ENCODE data around the gene ZNF484.
"Not testable (repeated sequence)": the region's sequence is repeated elsewhere in the genome, so short reads cannot be mapped to it uniquely, and the experiment has no call there.

ZNF484 gene

DNA sequence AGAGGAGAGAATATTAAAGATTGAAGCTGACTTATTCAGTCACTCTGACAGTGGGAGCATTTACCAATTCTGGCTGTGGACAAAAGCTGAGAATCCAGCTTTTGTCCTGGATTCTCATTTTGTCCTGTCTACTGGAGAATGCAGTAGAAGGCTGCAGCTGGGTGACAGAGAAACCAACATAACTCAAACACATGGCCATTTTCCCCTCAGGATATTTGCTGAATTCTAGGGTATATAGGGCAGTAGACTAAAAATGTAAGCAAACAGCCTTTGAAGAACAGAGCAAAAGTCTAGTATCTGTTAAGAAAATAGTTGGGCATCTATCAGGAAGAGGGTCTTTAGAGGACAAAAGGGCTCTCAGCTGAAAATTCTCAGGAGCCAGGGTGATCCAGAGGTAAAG lies 20.6 kb downstream of the ZNF484 start:
- no peak for DNase-seq

GRCh38 chr9:92853716-92854115 lies 24.1 kb downstream of the ZNF484 start:
- no peak for DNase-seq

GRCh38 chr9:92850898-92851297 lies 26.9 kb downstream of the ZNF484 start:
- DNase-seq = no peak

- DNase-seq = not testable (repeated sequence)
Measured at GRCh38 chr9:92848740-92849139, 29.1 kb downstream of the ZNF484 start.

GRCh38 chr9:92846662-92847145 lies 31.1 kb downstream of the ZNF484 start:
- no peak for DNase-seq

DNA sequence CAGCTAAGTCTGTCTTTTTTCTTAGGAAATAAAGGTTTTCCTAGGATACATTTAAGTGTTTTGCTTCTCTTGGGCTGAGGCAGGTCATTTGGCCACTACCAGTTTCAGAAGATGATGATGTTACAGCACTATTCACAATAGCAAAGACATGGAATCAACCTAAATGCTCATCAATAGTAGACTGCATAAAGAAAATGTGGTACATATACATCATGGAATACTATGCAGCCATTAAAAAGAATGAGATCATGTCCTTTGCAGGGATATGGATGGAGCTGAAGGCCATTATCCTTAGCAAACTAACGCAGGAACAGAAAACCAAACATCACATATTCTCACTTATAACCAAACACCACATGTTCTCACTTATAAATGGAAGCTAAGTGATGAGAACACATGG lies 39.4 kb downstream of the ZNF484 start:
- not testable (repeated sequence) for DNase-seq

- DNase-seq = no peak
Measured at GRCh38 chr9:92837191-92837590, 40.6 kb downstream of the ZNF484 start.

- DNase-seq = no peak
Measured at GRCh38 chr9:92829420-92829819, 48.4 kb downstream of the ZNF484 start.

DNA sequence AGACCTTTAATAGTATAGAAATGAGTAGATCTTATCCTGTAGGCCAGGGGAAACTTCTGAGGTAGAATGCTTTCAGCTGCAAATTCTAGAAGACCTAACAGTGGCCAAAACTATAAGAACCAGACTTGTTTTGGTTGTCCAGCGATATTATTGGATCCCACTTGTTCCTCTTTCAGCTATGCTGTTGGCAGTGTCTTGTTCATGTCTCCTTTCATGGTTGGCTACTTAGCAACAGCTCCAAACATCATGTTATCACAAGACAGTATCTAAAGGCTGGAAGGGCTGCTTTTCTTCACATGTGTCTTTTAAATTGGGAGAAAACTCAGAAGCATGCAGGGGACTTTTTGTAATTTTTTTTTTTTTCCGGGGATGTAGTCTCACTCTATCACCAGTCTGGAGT lies 52.8 kb downstream of the ZNF484 start:
- DNase-seq = not testable (repeated sequence)

GRCh38 chr9:92820964-92821363 lies 56.9 kb downstream of the ZNF484 start:
- DNase-seq = no peak

DNA sequence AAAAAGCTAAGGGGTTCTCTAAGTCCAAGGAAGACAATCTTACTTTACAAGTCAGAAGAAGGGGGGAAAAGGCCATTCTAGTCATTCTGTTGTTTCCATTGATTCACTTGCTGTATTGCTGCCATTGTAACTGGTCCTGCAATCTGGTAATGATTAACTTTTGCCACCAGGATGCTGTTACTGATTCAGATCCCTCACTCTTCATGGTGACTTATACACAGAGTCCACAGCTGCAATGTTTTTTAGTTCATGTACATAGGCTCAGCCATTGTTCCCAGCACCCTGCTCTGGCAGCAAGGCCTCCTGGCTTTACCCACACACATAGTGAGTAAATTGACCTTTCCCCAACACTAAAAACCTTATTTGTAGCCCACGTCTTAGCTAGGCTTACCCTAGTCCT lies 57.9 kb downstream of the ZNF484 start:
- peak; percentile 6 for DNase-seq

GRCh38 chr9:92809629-92810326 lies 68.1 kb downstream of the ZNF484 start:
- not testable (repeated sequence) for DNase-seq

- DNase-seq = peak; percentile 63
Measured at GRCh38 chr9:92808726-92809451, 68.9 kb downstream of the ZNF484 start.

DNA sequence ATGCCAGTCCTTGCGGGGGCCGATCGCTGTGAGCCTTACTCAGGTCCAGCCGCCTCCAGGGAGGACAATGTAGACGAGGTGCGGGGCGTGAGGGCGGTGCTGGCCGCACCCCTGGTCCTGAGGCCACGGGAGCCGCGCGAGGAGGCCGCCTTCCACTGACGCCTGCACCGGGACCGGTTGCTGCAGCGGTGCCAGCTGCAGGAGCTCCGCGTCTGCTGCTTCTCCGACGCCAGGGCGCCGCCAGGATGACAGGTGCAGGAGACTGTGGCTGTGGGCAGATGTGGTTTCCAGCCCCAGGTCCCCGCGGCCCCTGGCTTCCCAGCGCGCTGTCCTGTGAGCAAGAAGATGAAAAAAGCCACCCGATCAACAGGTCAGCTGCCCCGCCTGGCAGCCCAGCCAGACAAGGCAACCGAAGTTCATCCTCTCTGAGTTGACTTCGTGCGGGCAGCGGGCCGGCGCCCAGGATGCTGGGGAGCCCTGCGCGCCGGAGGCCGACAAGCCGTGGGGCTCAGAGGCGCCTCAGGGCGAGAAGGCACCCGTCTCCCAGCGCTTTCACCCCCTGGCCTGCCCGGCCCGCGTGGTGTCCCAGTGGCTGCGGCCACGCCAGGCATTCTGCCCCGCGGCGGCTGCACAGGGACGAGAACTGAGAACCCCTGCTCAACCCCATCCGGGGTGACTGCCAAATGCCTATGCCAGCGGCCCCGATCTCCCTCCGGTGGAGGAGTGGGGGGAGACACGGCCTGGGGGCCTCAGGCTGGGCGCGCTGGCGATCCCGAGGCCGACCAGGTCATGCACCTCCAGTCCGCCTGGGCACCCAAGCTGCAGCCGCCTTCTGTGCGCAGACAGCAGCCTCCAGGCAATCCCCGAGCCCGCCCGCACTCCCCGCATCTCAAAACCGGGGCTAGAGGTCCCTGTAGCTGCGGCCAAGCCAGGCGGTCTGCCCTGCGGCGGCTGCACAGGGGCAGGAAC lies 69.8 kb downstream of the ZNF484 start:
- no peak for DNase-seq

DNA sequence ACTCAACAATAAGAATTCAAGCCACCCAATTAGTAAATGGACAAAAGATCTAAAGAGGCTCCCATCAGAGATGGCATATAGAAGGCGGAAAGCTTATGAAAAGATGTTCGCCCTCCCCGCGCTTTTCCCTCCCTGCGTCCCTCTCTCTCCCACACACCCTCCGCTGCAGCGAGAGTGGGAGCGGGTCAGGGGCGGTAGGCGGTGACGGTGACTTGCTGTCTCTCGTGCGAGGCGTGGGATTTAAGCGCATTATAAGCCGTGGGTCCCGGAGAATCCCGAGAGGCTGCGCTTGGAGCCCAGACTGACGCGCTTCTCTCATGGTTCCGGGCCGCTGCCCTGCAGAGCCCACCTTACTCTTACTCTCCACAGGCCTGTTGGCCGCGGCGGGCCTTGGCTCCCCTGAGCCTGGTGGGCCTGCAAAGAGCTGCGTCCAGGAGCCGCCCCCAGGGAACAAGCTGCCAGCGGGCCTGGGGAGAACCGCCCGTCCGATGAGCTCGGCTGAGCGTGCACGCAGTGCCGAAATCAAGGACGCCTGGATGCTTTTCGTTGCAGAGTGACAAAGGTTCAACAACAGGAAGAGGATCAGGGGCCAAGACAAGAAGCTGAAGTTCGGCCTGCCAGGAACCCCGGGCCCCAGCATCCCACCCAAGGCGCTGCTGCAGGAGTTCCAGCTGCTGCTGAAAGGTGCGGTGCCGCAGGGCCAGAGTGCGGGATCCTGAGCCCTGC lies 70.6 kb downstream of the ZNF484 start:
- DNase-seq = no peak

DNA sequence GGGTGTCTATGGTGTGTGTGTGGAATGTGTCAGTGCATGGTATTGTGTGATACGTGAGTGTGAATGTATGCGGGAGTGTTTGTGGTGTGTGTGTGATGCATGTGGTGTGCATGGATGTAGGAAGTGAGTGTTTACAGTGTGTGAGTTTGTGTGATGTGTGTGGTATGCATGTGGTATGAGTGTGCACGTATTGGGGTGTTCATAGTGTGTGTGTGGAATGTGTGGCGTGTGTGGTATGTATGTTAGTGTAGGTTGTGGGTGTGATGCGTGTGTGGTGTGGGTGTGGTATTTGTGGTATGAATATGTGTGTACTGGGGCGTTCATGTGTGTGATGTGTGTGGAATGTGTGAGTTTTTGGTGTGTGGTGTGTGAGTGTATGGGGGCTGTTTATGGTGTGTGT lies 73.1 kb downstream of the ZNF484 start:
- DNase-seq = peak; percentile 18

GRCh38 chr9:92798358-92798757 lies 79.5 kb downstream of the ZNF484 start:
- DNase-seq = no peak

DNA sequence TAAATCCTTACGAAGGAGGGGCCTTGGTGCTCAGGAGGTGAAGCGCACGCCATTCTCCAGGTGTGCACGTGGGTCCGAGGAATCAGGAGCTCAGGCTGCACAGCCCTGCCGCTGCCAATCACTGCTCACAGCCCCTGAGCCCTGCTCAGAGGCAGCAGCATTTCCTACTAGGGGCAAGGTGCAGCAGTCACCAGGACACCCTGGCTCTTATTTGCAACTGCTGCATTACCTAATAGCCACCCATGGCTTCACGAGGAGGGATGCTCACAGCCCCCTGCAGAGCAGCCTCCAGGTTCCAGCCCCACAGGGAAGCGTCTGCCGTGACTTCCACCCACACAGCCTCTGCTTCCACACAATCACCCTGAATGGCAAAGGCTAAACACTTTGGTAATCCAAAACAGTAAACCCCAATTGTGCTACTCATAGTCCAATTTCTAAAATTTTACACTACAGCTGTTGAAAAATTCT lies 81.5 kb downstream of the ZNF484 start:
- not testable (repeated sequence) for DNase-seq

DNA sequence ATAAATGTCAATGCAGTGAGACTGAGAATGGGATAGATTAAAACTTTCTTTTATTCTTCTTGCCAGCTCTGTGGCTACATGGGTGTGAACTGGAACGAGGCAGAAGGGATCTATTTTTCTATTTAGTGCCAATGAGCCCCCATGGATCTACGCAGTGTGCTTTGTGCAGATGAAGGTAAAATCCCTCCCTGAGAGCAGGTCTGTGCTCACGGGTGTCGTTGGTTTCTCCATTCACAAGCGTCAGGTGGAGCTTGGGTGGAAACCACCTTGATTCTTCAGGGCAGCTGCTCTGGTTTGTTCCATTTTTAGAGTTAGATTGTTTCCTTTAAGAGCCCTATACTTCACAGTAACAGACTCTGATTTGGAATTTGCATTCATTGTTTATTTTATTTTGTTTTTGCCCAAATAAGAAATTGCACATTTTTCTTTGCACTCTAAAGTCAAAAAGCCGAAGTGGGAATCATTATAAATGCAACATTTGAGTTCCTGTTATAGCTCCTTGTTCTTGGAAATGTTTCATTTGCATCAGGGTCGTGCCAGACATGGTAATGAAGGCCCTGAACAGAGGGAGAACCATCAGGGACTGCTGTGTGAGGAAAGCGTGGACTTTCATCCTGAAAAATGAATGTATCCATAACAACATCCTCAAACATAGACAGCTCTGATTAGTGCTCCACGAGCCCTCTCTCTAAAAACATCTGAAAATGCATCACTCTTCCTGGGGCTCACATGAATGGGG lies 82.1 kb downstream of the ZNF484 start:
- DNase-seq = no peak

All from fibroblast of skin of right biceps (primary cell).